ENCODE measurements around the gene CPNE4.

GRCh38 chr3:132073771-132074170, 39.0 kb upstream of the CPNE4 start:
- TF ChIP-seq POLR2A (IDR thresholded peaks at IDR 0.05), result no peak
- TF ChIP-seq, protein P1, sequence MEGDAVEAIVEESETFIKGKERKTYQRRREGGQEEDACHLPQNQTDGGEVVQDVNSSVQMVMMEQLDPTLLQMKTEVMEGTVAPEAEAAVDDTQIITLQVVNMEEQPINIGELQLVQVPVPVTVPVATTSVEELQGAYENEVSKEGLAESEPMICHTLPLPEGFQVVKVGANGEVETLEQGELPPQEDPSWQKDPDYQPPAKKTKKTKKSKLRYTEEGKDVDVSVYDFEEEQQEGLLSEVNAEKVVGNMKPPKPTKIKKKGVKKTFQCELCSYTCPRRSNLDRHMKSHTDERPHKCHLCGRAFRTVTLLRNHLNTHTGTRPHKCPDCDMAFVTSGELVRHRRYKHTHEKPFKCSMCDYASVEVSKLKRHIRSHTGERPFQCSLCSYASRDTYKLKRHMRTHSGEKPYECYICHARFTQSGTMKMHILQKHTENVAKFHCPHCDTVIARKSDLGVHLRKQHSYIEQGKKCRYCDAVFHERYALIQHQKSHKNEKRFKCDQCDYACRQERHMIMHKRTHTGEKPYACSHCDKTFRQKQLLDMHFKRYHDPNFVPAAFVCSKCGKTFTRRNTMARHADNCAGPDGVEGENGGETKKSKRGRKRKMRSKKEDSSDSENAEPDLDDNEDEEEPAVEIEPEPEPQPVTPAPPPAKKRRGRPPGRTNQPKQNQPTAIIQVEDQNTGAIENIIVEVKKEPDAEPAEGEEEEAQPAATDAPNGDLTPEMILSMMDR (IDR thresholded peaks at IDR 0.05), result no peak

All from body of pancreas (tissue), 4 donors.